ENCODE measurements around the gene RANBP17.
"Not testable (repeated sequence)": the region's sequence is repeated elsewhere in the genome, so short reads cannot be mapped to it uniquely, and the experiment has no call there.

Gene RANBP17

DNA sequence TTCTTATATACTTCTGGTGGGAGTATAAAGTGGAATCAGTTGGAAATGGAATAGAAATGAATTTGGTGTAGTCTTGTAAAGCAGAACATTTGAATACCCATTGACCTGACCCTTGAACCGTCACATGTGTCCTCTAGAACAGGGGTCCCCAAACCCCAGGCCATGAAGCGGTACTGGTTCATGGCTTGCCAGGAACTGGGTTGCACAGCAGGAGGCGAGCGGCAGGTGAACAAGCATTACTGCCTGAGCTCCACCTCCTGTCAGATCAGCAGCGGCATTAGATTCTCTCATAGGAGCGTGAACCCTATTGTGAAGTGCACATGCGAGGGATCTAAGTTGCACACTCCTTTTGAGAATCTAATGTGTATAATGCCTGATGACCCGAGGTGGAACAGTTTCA is 80.0 kb downstream of the RANBP17 start:
- no peak for DNase-seq (ENCODE audit: low read depth)

DNA sequence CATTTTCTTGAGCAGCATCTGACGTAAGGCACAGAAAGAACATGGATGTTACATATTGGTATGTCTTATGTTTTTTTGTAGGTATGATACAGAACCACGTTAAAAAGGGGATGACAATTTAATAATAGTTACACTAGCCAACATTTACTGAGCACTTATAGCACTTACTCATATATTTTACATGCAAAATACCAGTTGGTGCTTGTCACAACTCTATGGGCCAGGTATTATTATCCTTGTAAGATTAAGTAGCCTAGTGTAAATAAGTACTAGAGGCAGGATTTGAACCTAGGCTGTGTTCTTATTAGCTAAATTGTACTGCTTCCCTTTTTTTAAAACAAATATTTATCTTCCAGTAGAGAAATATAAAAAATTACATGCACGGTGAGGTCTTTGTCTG is 83.5 kb downstream of the RANBP17 start:
- no peak for DNase-seq (ENCODE audit: low read depth)

GRCh38 chr5:170960567-170960966 is 98.7 kb downstream of the RANBP17 start:
- DNase-seq (ENCODE audit: low read depth) = no peak

GRCh38 chr5:170963521-170963920 is 101.7 kb downstream of the RANBP17 start:
- no peak for DNase-seq (ENCODE audit: low read depth)

GRCh38 chr5:170974461-170974860 is 112.6 kb downstream of the RANBP17 start:
- DNase-seq (ENCODE audit: low read depth) = no peak

DNA sequence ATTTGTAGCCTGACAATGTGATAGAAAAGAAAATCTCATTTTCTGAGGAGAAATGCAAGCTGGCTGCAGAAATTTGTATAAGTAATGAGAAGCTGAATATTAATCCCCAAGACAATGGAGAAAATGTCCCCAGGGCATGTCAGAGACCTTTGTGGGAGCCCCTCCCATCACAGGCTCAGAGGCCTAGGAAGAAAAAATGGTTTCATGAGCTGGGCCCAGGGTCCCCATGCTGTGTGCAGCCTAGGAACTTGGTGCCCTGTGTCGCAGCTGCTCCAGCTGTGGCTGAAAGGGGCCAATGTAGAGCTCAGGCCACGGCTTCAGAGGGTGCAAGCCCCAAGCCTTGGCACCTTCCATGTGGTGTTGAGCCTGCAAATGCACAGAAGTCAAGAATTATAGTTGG is 118.4 kb downstream of the RANBP17 start:
- DNase-seq (ENCODE audit: low read depth) = not testable (repeated sequence)

DNA sequence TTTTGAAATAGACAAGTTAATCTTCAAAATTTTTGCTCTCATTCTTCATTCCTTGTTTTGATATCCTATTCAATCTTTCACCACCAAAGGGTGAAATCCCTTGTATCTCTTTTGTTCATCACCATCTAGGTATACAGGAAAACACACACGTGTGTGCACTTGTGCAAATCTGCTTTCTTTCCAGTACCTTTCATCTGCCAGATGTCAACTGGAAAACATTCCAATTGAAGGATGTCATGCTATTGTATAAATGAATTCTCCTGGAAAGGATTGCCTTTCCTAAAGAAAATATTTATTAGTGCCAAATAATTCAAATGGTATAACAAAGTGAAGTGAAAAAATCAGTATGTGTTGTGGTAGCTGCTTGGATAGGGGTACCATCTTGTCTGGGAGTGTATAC is 123.7 kb downstream of the RANBP17 start:
- DNase-seq (ENCODE audit: low read depth) = no peak

DNA sequence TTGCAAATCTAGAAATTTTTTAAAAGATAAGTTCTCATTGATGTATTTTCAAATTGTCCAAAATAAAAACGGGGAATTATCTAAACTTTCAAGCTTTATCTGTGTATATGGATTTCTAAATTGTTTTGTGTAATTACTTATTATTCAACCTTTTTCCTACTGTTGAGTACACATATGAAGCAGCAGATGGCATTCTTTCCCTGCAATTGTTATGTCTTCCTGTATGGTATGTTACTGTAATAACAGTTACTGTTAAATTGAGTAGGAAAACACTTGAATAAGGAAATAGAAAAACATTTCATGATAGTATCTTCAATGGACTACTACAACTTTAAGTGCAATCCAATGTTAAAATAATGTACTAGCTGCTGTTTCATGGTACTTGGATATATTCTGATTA is 124.8 kb downstream of the RANBP17 start:
- no peak for DNase-seq (ENCODE audit: low read depth)

- DNase-seq (ENCODE audit: low read depth) = no peak
Measured at GRCh38 chr5:170993476-170993875, 131.7 kb downstream of the RANBP17 start.

DNA sequence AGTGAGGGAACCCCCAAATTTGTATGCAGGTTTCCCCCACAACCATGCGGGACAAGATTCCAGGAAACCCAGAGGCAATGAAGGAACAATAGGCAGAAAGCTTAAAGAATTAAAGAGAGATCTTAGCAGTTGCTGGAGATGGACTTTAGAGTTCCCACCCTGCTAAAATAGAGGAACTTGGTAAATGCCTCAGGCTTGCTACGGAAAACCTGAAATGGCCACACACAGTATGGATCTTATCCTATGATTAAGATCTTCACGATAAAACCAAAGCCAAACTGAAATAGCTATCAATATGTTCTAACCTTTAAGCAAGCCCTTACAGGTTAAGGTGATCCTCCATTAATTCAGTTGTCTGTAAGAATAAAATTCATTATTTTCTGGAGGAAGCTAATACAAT is 148.3 kb downstream of the RANBP17 start:
- no peak for DNase-seq (ENCODE audit: low read depth)

DNA sequence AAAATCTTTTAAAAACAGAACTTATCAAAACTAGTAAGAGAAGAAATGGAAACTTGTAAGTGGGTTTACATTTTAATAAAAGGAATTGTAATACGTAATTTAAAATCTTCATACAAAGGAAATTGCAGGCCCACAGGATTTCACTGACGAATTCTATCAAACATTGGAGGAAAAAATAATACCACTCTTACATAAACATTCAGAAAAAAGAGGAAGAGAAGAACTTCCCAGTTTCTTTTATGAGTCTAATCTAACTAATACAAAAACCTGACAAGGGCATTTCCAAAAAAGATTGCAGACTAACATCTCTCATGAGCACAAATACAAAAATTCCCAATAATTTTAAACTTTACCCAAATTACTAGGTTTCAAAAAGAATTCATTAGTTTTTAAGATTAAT is 149.0 kb downstream of the RANBP17 start:
- DNase-seq (ENCODE audit: low read depth) = no peak

GRCh38 chr5:171023508-171023907 is 161.7 kb downstream of the RANBP17 start:
- DNase-seq (ENCODE audit: low read depth) = no peak

- no peak for DNase-seq (ENCODE audit: low read depth)
Measured at GRCh38 chr5:171024084-171024483, 162.3 kb downstream of the RANBP17 start.

GRCh38 chr5:171029401-171029800 is 167.6 kb downstream of the RANBP17 start:
- no peak for DNase-seq (ENCODE audit: low read depth)

DNA sequence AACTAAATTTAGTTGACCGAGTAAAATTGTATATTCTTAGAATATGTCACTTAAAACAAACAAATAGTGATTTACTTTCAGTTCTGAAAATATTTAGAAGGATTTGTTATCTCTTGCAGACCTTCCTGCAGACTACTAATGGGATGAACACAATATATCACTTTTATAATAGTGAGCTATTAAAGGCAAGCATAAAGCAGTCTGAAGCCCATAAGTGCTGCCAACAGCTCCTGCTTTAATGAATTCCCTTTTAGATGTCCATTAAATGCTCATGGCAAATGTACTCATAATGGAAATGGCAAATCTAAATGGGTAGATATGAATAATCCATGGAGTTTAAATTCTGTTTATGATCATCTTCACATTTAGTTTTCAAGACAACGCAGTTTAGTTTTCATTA is 170.2 kb downstream of the RANBP17 start:
- DNase-seq (ENCODE audit: low read depth) = no peak

DNA sequence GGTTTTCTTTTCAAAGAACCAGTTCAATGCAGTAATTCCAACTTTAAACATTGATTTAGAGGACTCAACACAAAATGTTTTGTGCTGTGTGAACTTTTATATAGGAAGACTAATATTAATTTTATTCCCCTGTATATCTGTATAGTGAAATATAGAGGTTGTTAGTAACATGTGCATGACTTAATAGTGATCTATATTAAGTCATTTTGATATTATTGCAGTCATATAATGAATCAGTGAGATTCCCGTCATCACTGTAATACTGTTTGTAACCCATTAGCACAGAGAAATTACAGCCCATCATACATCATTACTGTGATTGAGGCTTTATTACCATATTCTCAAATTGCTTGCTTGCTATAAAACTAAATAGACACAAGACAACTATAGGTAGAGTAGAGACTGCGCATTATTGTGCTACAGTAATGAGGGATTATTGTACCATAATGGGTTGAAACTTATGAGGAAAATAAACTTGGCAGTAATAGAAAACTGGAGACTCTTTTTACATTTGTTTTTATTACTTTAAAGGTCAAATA is 170.7 kb downstream of the RANBP17 start:
- no peak for DNase-seq (ENCODE audit: low read depth)

DNA sequence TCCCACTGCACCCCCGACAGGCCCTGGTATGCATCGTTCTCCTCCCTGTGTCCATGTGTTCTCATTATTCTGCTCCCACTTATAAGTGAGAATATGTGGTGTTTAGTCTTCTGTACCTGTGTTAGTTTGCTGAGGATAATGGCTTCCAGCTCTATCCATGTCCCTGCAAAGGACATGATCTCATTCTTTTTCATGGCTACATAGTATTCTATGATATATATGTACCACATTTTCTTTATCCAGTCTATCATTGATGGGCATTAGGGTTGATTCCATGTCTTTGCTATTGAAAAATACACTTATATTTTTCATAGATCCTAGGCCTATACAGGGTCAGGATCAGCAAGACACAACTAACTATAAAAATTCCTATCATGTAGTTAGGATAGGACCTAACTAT is 180.1 kb downstream of the RANBP17 start:
- DNase-seq (ENCODE audit: low read depth) = not testable (repeated sequence)

DNA sequence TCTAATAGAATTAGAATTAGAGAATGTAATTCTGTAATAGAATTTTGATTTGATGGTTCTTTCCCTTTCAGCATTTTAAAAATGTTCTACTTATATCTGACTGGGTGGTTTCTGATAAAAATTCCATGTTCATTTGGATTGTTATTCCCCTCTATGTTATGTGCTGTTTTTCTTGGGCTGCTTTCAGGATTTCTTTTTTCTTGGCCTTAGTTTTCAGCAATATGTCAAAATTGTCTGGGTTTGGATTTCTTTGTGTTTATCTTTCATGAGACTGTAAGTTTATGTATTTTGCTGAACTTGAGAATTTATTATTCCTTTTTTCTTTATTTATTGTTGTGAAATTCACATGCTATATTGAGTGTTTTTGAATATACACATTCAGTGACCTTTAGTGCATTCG is 189.1 kb downstream of the RANBP17 start:
- no peak for DNase-seq (ENCODE audit: low read depth)

- DNase-seq (ENCODE audit: low read depth) = no peak
Measured at GRCh38 chr5:171055875-171056454, 194.1 kb downstream of the RANBP17 start.

GRCh38 chr5:171067540-171068130 is 205.8 kb downstream of the RANBP17 start:
- no peak for DNase-seq (ENCODE audit: low read depth)

DNA sequence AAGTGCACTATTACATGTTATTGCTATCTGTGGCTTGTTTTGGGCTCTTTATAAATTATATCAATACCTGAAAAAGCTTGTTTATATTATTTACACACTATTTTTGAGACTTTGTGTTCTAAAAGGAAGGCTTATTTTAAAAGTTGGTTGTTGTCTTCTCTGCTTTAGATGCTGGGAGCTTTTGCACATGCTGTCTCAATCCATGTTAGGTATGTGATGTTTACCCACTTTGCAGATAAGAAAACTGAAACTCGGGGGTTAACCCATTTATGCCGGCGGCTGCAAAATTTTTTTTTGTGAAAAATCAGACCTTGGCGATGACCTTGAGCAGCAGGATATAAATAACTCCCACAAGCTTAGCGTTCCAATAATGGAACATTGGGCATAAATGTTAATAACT is 212.9 kb downstream of the RANBP17 start:
- no peak for DNase-seq (ENCODE audit: low read depth)

- no peak for DNase-seq (ENCODE audit: low read depth)
Measured at GRCh38 chr5:171080186-171080938, 218.5 kb downstream of the RANBP17 start.

- DNase-seq (ENCODE audit: low read depth) = no peak
Measured at GRCh38 chr5:171081319-171081718, 219.5 kb downstream of the RANBP17 start.

Data from stimulated activated CD8-positive, alpha-beta memory T cell treated with anti-CD3 and anti-CD28 coated beads, Interleukin-7, amount 100 ng/mL, for 24 hours (primary cell).